K562 (cell line): ENCODE results near the gene PLTP. TPM values are rescaled to one million over a fixed set of nuclear protein-coding genes. Genes with fewer than 3 reads are reported as not detected.

Source experiments
- CBX1 ChIP-seq: sonication (generic); IDR thresholded peaks from 2 replicates; pipeline ENCODE4 v1.6.1; 2016; ENCODE audit warnings: antibody characterized with exemption, low read depth, mild to moderate bottlenecking
- GATAD2B ChIP-seq: fragments of 450-650 bp; IDR thresholded peaks from 2 replicates; pipeline ENCODE4 v1.6.1; 2017; ENCODE audit warnings: mild to moderate bottlenecking, borderline replicate concordance
- HCFC1 ChIP-seq: IDR thresholded peaks from 2 replicates; pipeline ENCODE4 v1.6.1; 2012; ENCODE audit warnings: low read depth, low read length, improper control_type of control experiment
- HMGN3 ChIP-seq: IDR thresholded peaks from 2 replicates; pipeline ENCODE4 v1.6.1; 2011; ENCODE audit warnings: borderline replicate concordance, low read depth, mild to moderate bottlenecking, mixed read lengths, low read length; ENCODE audit not compliant: insufficient read length; ENCODE audit errors: extremely low read depth
- NELFE ChIP-seq: IDR thresholded peaks from 2 replicates; pipeline ENCODE4 v1.6.1; 2011; ENCODE audit warnings: mild to moderate bottlenecking; ENCODE audit not compliant: insufficient read depth, insufficient read length
- NR2C1 ChIP-seq, 2 experiments: fragments of 450-650 bp; IDR thresholded peaks; 2 replicates each; pipeline ENCODE4 v1.6.1; 2017; ENCODE audit warnings: mild to moderate bottlenecking in 2 of 2, antibody characterized with exemption in 1 of 2, inconsistent platforms in 1 of 2, missing compliant biosample characterization in 1 of 2, missing genetic modification characterization in 1 of 2
- ZKSCAN3 ChIP-seq: fragments of 250-450 bp; sonication (Bioruptor Pico); IDR thresholded peaks from 2 replicates; pipeline ENCODE4 v1.4.0; 2020
- polyA plus RNA-seq, 8 experiments: library from polyadenylated mRNA; depleted of rRNA in 4 of 8; stranded (reverse) in 5 of 8; unstranded in 3 of 8; fragments of >200 nt; fragmentation: Nextera tagmentation in 2 of 8; fragmentation: Illumina TruSeq in 1 of 8; extraction: Ambion mirVana in 2 of 8; extraction: Trizol in 1 of 8; gene quantifications; 2 replicates each; pipeline versions ENCODE4 v1.2.1 to v1.2.3, GENCODE V29; 2011 to 2014; ENCODE audit warnings: inconsistent platforms in 1 of 8, missing spikeins in 1 of 8
- total RNA-seq, 7 experiments: library from RNA; depleted of rRNA in 6 of 7; stranded (reverse); fragments of >200 nt in 6 of 7; fragmentation: Illumina TruSeq in 2 of 7; extraction: Trizol in 2 of 7; gene quantifications; 2 replicates each; pipeline versions ENCODE4 v1.2.1 to v1.2.3, GENCODE V29; 2011 to 2021; ENCODE audit warnings: low replicate concordance in 1 of 7
- TF ChIP-seq, protein P1 (sequence below): fragments of 450-650 bp; IDR thresholded peaks from 2 replicates; pipeline ENCODE4 v1.6.1; 2014; ENCODE audit warnings: low read depth, mild to moderate bottlenecking, moderate library complexity, borderline replicate concordance
- TF ChIP-seq, protein P2 (sequence below): fragments of 250-450 bp; sonication (Bioruptor Pico); IDR thresholded peaks from 2 replicates; pipeline ENCODE4 v1.8.0; 2021; ENCODE audit warnings: moderate library complexity, mild to moderate bottlenecking, inconsistent platforms
- TF ChIP-seq, protein P3 (sequence below), 2 experiments: fragments of 450-650 bp; IDR thresholded peaks; 2 replicates each; pipeline ENCODE4 v1.6.1; 2016
- TF ChIP-seq, protein P4 (sequence below): fragments of 450-650 bp; IDR thresholded peaks from 2 replicates; pipeline ENCODE4 v1.6.1; 2016; ENCODE audit warnings: mild to moderate bottlenecking, moderate library complexity

The PLTP gene
- total and polyA plus RNA-seq, 9 of the 15 experiments (the other 6 are each of a cell fraction or from before 2014, with no cell fraction given), result 2.8 to 29.3 (median 17.6) TPM

DNA sequence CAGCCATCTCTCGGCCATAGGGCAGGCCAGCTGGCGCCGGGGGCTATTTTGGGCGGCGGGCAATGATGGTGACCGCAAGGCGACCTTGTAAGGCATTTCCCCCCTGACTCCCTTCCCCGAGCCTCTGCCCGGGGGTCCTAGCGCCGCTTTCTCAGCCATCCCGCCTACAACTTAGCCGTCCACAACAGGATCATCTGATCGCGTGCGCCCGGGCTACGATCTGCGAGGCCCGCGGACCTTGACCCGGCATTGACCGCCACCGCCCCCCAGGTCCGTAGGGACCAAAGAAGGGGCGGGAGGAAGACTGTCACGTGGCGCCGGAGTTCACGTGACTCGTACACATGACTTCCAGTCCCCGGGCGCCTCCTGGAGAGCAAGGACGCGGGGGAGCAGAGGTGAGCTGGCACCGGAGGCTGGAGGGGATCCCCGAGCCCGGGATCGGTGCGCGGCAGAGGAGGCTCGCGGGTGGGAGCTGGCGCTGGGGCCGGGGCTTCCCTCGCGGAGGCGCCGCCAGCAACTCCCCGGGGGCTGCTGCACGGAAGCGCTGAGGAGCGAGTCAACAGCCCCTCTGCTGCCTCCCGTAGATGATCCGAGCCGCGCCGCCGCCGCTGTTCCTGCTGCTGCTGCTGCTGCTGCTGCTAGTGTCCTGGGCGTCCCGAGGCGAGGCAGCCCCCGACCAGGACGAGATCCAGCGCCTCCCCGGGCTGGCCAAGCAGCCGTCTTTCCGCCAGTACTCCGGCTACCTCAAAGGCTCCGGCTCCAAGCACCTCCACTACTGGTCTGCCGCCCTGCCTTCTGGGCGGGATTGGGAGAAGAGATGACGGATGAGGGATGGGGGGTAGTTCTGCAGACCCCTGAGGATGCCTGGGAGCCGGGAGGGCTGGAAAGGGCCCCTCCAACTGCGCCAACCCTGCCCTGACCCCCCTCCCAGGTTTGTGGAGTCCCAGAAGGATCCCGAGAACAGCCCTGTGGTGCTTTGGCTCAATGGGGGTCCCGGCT is 20.7 kb downstream of the PLTP start, which contains the start of the genes CTSA and NEURL2 (continued):
- TF ChIP-seq, protein P1, sequence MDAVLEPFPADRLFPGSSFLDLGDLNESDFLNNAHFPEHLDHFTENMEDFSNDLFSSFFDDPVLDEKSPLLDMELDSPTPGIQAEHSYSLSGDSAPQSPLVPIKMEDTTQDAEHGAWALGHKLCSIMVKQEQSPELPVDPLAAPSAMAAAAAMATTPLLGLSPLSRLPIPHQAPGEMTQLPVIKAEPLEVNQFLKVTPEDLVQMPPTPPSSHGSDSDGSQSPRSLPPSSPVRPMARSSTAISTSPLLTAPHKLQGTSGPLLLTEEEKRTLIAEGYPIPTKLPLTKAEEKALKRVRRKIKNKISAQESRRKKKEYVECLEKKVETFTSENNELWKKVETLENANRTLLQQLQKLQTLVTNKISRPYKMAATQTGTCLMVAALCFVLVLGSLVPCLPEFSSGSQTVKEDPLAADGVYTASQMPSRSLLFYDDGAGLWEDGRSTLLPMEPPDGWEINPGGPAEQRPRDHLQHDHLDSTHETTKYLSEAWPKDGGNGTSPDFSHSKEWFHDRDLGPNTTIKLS, result peak; percentile 87
- TF ChIP-seq, protein P2, sequence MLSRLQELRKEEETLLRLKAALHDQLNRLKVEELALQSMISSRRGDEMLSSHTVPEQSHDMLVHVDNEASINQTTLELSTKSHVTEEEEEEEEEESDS, result no peak
- peak; percentile 74 for TF ChIP-seq HCFC1
- TF ChIP-seq, protein P3, sequence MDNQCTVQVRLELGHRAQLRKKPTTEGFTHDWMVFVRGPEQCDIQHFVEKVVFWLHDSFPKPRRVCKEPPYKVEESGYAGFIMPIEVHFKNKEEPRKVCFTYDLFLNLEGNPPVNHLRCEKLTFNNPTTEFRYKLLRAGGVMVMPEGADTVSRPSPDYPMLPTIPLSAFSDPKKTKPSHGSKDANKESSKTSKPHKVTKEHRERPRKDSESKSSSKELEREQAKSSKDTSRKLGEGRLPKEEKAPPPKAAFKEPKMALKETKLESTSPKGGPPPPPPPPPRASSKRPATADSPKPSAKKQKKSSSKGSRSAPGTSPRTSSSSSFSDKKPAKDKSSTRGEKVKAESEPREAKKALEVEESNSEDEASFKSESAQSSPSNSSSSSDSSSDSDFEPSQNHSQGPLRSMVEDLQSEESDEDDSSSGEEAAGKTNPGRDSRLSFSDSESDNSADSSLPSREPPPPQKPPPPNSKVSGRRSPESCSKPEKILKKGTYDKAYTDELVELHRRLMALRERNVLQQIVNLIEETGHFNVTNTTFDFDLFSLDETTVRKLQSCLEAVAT (IDR thresholded peaks at IDR 0.05), result peak in 1 of 2 experiments; percentile 42; a peak in 2 of 4 replicates
- no peak for TF ChIP-seq NELFE
- TF ChIP-seq, protein P4, sequence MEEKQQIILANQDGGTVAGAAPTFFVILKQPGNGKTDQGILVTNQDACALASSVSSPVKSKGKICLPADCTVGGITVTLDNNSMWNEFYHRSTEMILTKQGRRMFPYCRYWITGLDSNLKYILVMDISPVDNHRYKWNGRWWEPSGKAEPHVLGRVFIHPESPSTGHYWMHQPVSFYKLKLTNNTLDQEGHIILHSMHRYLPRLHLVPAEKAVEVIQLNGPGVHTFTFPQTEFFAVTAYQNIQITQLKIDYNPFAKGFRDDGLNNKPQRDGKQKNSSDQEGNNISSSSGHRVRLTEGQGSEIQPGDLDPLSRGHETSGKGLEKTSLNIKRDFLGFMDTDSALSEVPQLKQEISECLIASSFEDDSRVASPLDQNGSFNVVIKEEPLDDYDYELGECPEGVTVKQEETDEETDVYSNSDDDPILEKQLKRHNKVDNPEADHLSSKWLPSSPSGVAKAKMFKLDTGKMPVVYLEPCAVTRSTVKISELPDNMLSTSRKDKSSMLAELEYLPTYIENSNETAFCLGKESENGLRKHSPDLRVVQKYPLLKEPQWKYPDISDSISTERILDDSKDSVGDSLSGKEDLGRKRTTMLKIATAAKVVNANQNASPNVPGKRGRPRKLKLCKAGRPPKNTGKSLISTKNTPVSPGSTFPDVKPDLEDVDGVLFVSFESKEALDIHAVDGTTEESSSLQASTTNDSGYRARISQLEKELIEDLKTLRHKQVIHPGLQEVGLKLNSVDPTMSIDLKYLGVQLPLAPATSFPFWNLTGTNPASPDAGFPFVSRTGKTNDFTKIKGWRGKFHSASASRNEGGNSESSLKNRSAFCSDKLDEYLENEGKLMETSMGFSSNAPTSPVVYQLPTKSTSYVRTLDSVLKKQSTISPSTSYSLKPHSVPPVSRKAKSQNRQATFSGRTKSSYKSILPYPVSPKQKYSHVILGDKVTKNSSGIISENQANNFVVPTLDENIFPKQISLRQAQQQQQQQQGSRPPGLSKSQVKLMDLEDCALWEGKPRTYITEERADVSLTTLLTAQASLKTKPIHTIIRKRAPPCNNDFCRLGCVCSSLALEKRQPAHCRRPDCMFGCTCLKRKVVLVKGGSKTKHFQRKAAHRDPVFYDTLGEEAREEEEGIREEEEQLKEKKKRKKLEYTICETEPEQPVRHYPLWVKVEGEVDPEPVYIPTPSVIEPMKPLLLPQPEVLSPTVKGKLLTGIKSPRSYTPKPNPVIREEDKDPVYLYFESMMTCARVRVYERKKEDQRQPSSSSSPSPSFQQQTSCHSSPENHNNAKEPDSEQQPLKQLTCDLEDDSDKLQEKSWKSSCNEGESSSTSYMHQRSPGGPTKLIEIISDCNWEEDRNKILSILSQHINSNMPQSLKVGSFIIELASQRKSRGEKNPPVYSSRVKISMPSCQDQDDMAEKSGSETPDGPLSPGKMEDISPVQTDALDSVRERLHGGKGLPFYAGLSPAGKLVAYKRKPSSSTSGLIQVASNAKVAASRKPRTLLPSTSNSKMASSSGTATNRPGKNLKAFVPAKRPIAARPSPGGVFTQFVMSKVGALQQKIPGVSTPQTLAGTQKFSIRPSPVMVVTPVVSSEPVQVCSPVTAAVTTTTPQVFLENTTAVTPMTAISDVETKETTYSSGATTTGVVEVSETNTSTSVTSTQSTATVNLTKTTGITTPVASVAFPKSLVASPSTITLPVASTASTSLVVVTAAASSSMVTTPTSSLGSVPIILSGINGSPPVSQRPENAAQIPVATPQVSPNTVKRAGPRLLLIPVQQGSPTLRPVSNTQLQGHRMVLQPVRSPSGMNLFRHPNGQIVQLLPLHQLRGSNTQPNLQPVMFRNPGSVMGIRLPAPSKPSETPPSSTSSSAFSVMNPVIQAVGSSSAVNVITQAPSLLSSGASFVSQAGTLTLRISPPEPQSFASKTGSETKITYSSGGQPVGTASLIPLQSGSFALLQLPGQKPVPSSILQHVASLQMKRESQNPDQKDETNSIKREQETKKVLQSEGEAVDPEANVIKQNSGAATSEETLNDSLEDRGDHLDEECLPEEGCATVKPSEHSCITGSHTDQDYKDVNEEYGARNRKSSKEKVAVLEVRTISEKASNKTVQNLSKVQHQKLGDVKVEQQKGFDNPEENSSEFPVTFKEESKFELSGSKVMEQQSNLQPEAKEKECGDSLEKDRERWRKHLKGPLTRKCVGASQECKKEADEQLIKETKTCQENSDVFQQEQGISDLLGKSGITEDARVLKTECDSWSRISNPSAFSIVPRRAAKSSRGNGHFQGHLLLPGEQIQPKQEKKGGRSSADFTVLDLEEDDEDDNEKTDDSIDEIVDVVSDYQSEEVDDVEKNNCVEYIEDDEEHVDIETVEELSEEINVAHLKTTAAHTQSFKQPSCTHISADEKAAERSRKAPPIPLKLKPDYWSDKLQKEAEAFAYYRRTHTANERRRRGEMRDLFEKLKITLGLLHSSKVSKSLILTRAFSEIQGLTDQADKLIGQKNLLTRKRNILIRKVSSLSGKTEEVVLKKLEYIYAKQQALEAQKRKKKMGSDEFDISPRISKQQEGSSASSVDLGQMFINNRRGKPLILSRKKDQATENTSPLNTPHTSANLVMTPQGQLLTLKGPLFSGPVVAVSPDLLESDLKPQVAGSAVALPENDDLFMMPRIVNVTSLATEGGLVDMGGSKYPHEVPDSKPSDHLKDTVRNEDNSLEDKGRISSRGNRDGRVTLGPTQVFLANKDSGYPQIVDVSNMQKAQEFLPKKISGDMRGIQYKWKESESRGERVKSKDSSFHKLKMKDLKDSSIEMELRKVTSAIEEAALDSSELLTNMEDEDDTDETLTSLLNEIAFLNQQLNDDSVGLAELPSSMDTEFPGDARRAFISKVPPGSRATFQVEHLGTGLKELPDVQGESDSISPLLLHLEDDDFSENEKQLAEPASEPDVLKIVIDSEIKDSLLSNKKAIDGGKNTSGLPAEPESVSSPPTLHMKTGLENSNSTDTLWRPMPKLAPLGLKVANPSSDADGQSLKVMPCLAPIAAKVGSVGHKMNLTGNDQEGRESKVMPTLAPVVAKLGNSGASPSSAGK, result peak; percentile 93
- TF ChIP-seq NR2C1 (IDR thresholded peaks at IDR 0.05), result peak; percentile 72
- peak; percentile 76 for TF ChIP-seq NR2C1 (tag; IDR thresholded peaks at IDR 0.05)
- peak; percentile 74 for TF ChIP-seq HMGN3
- no peak for TF ChIP-seq GATAD2B
- no peak for TF ChIP-seq ZKSCAN3 (CRISPR knock-in tag)
- TF ChIP-seq CBX1, result peak; percentile 96
